Thoracic aorta (tissue), 2 donors: Measurements from ENCODE around the gene MYOZ1. TPM values are rescaled to one million over a fixed set of nuclear protein-coding genes. Genes with fewer than 3 reads are reported as not detected.

Experiments used
- ATAC-seq: fragments of 150-250 bp; one replicate; pipeline ENCODE4 v1.8.0; 2017; ENCODE audit warnings: low read depth; ENCODE audit not compliant: insufficient number of reproducible peaks, low FRiP score
- DNase-seq: peaks from one replicate; pipeline ENCODE4 v3.0.0-alpha.2; 2020; ENCODE audit warnings: low spot score
- H3K27ac ChIP-seq, 2 donors: fragments of 200-600 bp; sonication (generic); 1 replicate in 1 of 2; 2 replicates in 1 of 2; pipeline ENCODE4 v1.5.1; 2016; ENCODE audit warnings: mild to moderate bottlenecking in 2 of 2, moderate library complexity in 2 of 2
- H3K27me3 ChIP-seq: fragments of 200-600 bp; sonication (generic); replicated peaks from 2 replicates; pipeline ENCODE4 v1.6.0; 2016; ENCODE audit warnings: mild to moderate bottlenecking; ENCODE audit not compliant: insufficient read depth
- H3K36me3 ChIP-seq: fragments of 200-600 bp; sonication (generic); one replicate; pipeline ENCODE4 v1.5.1; 2016
- H3K4me1 ChIP-seq, 2 donors: fragments of 200-600 bp; sonication (generic); 1 replicate in 1 of 2; 2 replicates in 1 of 2; pipeline versions ENCODE4 v1.5.1 to v1.6.0; 2016; ENCODE audit warnings: low read depth in 2 of 2, mild to moderate bottlenecking in 1 of 2; ENCODE audit not compliant: control insufficient read depth in 1 of 2
- H3K4me3 ChIP-seq: fragments of 200-600 bp; sonication (generic); 2 replicates; pipeline ENCODE4 v1.5.1; 2016; ENCODE audit warnings: mild to moderate bottlenecking
- H3K9me3 ChIP-seq: fragments of 200-600 bp; sonication (generic); 2 replicates; pipeline ENCODE4 v1.5.1; 2016
- CTCF ChIP-seq: fragments of 200-600 bp; sonication (generic); IDR thresholded peaks from one replicate; pipeline ENCODE4 v1.5.1; 2019; ENCODE audit warnings: antibody characterized with exemption
- total RNA-seq, 2 donors: library from RNA; depleted of rRNA; stranded (reverse); fragments of >200 nt; gene quantifications; one replicate each; pipeline versions ENCODE4 v1.1.0 to v1.2.3, GENCODE V29; 2016

The MYOZ1 gene
- total RNA-seq, 2 donors from 2014 or later: 5.9 to 14.2 TPM

- no peaks in the 10 kb centered on the region for H3K9me3 ChIP-seq
- H3K4me1 ChIP-seq: peaks cover 12 to 20% of the 10 kb centered on the region in 2 donors
- no peak for TF ChIP-seq CTCF
- H3K36me3 ChIP-seq: no peaks in the 10 kb centered on the region
- DNase-seq (no peak), ATAC-seq (no peak)
- H3K27ac ChIP-seq: no peak overlapping the region
- H3K4me3 ChIP-seq: no peak overlapping the region
- H3K27me3 ChIP-seq: no peaks in the 10 kb centered on the region
Measured at GRCh38 chr10:73593110-73593509, 48.2 kb downstream of the MYOZ1 start.

GRCh38 chr10:73591935-73592699 is 49.2 kb downstream of the MYOZ1 start:
- Histone ChIP-seq H3K9me3 (no peaks in the 10 kb centered on the region), H3K36me3 (no peaks in the 10 kb centered on the region), H3K27ac (peak overlapping the region; percentile 38 to 56), H3K27me3 (no peaks in the 10 kb centered on the region), H3K4me1 (peaks cover 15 to 23% of the 10 kb centered on the region in 2 donors), H3K4me3 (peak overlapping the region; percentile 48)
- no peak for ATAC-seq
- no peak for DNase-seq
- TF ChIP-seq CTCF: no peak

GRCh38 chr10:73590881-73591799 is 50.1 kb downstream of the MYOZ1 start, which contains the start of gene USP54:
TSS of gene USP54 (minus strand) at chr10:73591342. CDS start at chr10:73575658, 15,684 bp downstream.
- no peak for TF ChIP-seq CTCF
- H3K9me3 ChIP-seq: no peaks in the 10 kb centered on the region
- H3K4me3 ChIP-seq: peak within 1 kb of the TSS; percentile 48
- ATAC-seq (no peak), DNase-seq (no peak)
- peaks cover 21 to 32% of the 10 kb centered on the region in 2 donors for H3K4me1 ChIP-seq
- H3K27me3 ChIP-seq: no peaks in the 10 kb centered on the region
- H3K36me3 ChIP-seq: no peaks in the 10 kb centered on the region
- peak within 1 kb of the TSS; percentile 38 to 56 for H3K27ac ChIP-seq

DNA sequence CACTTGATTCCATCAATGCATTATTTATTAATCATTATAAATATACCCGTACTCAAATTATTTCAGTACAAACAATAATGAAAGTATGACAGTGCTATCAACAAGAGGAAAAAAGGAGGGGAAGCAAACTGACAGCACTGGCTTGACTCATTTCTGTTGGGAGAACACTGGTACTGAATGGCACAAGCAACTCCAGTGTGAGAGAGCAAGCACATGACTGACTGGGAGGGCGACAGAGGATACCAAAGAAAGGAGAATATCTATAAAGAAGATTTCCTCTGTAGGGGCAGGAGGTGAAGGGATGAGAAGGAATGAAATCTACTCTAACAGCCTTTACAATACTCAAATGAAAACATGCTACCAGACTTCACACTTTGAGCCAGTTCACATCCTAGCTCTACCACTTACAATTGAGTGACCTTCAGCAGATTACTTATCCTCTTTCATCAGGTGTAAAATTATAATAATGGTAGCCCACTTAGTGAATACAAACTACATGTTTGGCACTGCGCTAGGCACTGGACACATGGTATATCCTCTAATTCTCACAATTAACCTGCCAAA is 51.6 kb downstream of the MYOZ1 start:
- H3K9me3 ChIP-seq: no peaks in the 10 kb centered on the region
- DNase-seq (no peak), ATAC-seq (no peak)
- no peak overlapping the region for H3K27ac ChIP-seq
- peaks cover 22 to 42% of the 10 kb centered on the region in 2 donors for H3K4me1 ChIP-seq
- H3K27me3 ChIP-seq: no peaks in the 10 kb centered on the region
- TF ChIP-seq CTCF: no peak
- H3K36me3 ChIP-seq: no peaks in the 10 kb centered on the region
- no peak overlapping the region for H3K4me3 ChIP-seq

DNA sequence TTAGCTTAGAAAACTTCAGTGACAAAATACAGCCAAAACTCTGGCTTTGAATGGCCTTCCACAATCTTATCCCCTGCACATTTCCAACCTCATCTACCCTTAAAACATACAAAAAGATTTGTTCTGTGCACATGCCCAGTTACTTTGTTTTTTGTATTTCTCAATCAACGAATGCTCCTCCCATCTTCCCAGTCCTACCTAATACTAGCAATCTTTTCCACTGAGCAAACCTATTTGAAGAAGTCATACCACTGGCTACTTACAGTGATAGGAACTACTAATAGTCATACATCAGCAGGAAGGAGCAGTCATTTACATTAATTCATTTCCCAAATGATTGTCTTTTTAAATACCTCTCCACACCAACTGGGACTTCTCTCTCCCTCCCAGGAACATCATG is 52.6 kb downstream of the MYOZ1 start:
- Histone ChIP-seq H3K27me3 (no peaks in the 10 kb centered on the region), H3K36me3 (no peaks in the 10 kb centered on the region), H3K27ac (no peak overlapping the region), H3K4me1 (peaks cover 22 to 42% of the 10 kb centered on the region in 2 donors), H3K9me3 (no peaks in the 10 kb centered on the region), H3K4me3 (no peak overlapping the region)
- no peak for ATAC-seq
- no peak for DNase-seq
- TF ChIP-seq CTCF: no peak
